IMR-90 (cell line): Measurements from ENCODE around the gene PGLYRP2. TPM values are rescaled to one million over a fixed set of nuclear protein-coding genes. Genes with fewer than 3 reads are reported as not detected.

Experiments
- ATAC-seq: fragments of 200-7000 bp; cut with Tn5 transposase; 2 replicates; pipeline ENCODE4 v1.9.1; 2020; ENCODE audit warnings: low read depth, mild to moderate bottlenecking, moderate library complexity
- BruUV-seq: library from RNA; stranded (reverse); fragments of 400-500 nt; replicated peaks from 2 replicates; lab custom pipeline; 2021; lab: Mats Ljungman, UMichigan
- CTCF ChIA-PET: fragments of 300-600 bp; formaldehyde crosslinking; extraction: SDS; loops from one replicate; lab custom pipeline; 2021; ENCODE audit warnings: antibody characterized with exemption; lab: Yijun Ruan, JAX
- POLR2A ChIA-PET: fragments of 300-600 bp; sonication (Branson Sonifier 250); formaldehyde crosslinking; loops from one replicate; lab custom pipeline; 2022; ENCODE audit warnings: antibody characterized with exemption; ENCODE audit not compliant: unreplicated experiment; lab: Charles Lee
- DNase-seq: peaks from one replicate; pipeline ENCODE4 v3.0.0; 2013
- H2AFZ ChIP-seq: replicated peaks from 2 replicates; pipeline ENCODE3; 2013; ENCODE audit warnings: low read length, mild to moderate bottlenecking; ENCODE audit not compliant: poor library complexity
- H2AK5ac ChIP-seq: 2 replicates; pipeline ENCODE4 v1.6.1; 2013; ENCODE audit warnings: low read depth, low read length, inconsistent platforms
- H2AK9ac ChIP-seq: replicated peaks from 2 replicates; pipeline ENCODE3; 2013; ENCODE audit warnings: mild to moderate bottlenecking, low read depth, low read length, moderate library complexity; ENCODE audit not compliant: poor library complexity
- H2BK120ac ChIP-seq: 2 replicates; pipeline ENCODE4 v1.6.1; 2013; ENCODE audit warnings: low read depth, low read length, inconsistent platforms
- H2BK15ac ChIP-seq: 3 replicates; pipeline ENCODE4 v1.6.1; 2013; ENCODE audit warnings: low read depth, low read length, inconsistent platforms
- H2BK20ac ChIP-seq: 2 replicates; pipeline ENCODE4 v1.6.1; 2013; ENCODE audit warnings: low read depth, mild to moderate bottlenecking, inconsistent platforms, low read length, moderate library complexity
- H2BK5ac ChIP-seq: 2 replicates; pipeline ENCODE4 v1.6.1; 2013; ENCODE audit warnings: mild to moderate bottlenecking, low read depth, low read length, inconsistent platforms; ENCODE audit not compliant: poor library complexity, severe bottlenecking
- H3K14ac ChIP-seq: replicated peaks from 2 replicates; pipeline ENCODE4 v1.6.1; 2013; ENCODE audit warnings: low read depth, low read length, inconsistent platforms
- H3K18ac ChIP-seq: 2 replicates; pipeline ENCODE4 v1.6.1; 2013; ENCODE audit warnings: low read depth, low read length, control low read depth
- H3K23ac ChIP-seq: 2 replicates; pipeline ENCODE4 v1.6.1; 2013; ENCODE audit warnings: low read depth, low read length, inconsistent platforms
- H3K27ac ChIP-seq: 2 replicates; pipeline ENCODE4 v1.5.1; 2013; ENCODE audit warnings: mild to moderate bottlenecking, control low read depth, low read length; ENCODE audit not compliant: insufficient read depth
- H3K27me3 ChIP-seq: 2 replicates; pipeline ENCODE4 v1.6.1; 2013; ENCODE audit warnings: low read length; ENCODE audit not compliant: control insufficient read depth, insufficient read depth
- H3K36me3 ChIP-seq: 2 replicates; pipeline ENCODE4 v1.6.1; 2013; ENCODE audit warnings: low read length, mixed read lengths; ENCODE audit not compliant: control insufficient read depth, insufficient read depth
- H3K4ac ChIP-seq: 2 replicates; pipeline ENCODE4 v1.6.1; 2013; ENCODE audit warnings: low read depth, low read length, inconsistent platforms
- H3K4me1 ChIP-seq: 2 replicates; pipeline ENCODE4 v1.6.1; 2013; ENCODE audit warnings: low read length, mixed read lengths; ENCODE audit not compliant: control insufficient read depth, insufficient read depth
- H3K4me2 ChIP-seq: 2 replicates; pipeline ENCODE4 v1.6.1; 2013; ENCODE audit warnings: low read depth, mild to moderate bottlenecking, control low read depth, low read length, moderate library complexity
- H3K4me3 ChIP-seq: 2 replicates; pipeline ENCODE4 v1.5.1; 2013; ENCODE audit warnings: low read depth, mild to moderate bottlenecking, control low read depth, low read length, moderate library complexity; ENCODE audit not compliant: insufficient read depth
- H3K56ac ChIP-seq: 2 replicates; pipeline ENCODE4 v1.6.1; 2013; ENCODE audit warnings: low read length, inconsistent platforms; ENCODE audit not compliant: insufficient read depth; ENCODE audit errors: extremely low read depth
- H3K79me1 ChIP-seq, 2 experiments: 2 replicates each; pipeline ENCODE4 v1.6.1; 2013; ENCODE audit warnings: low read length in 2 of 2, inconsistent platforms in 1 of 2, low read depth in 1 of 2
- H3K9ac ChIP-seq: 2 replicates; pipeline ENCODE4 v1.6.1; 2013; ENCODE audit warnings: low read depth, low read length, control low read depth
- H3K9me1 ChIP-seq: 2 replicates; pipeline ENCODE4 v1.6.1; 2013; ENCODE audit warnings: low read length, inconsistent platforms; ENCODE audit not compliant: insufficient read depth
- H3K9me3 ChIP-seq: 2 replicates; pipeline ENCODE4 v1.6.1; 2013; ENCODE audit warnings: low read length; ENCODE audit not compliant: control insufficient read depth, insufficient read depth
- H4K20me1 ChIP-seq: 2 replicates; pipeline ENCODE4 v1.6.1; 2013; ENCODE audit warnings: low read length, inconsistent platforms; ENCODE audit not compliant: insufficient read depth
- H4K5ac ChIP-seq: 2 replicates; pipeline ENCODE4 v1.6.1; 2013; ENCODE audit warnings: mild to moderate bottlenecking, low read depth, low read length, control low read depth
- H4K8ac ChIP-seq, 2 experiments: 2 replicates each; pipeline ENCODE4 v1.6.1; 2013; ENCODE audit warnings: low read depth in 2 of 2, low read length in 2 of 2, control low read depth in 1 of 2, inconsistent platforms in 1 of 2
- H4K91ac ChIP-seq: 2 replicates; pipeline ENCODE4 v1.6.1; 2013; ENCODE audit warnings: low read depth, low read length, inconsistent platforms; ENCODE audit not compliant: insufficient read depth
- BHLHE40 ChIP-seq: fragments of 150-350 bp; IDR thresholded peaks from 2 replicates; pipeline ENCODE4 v1.6.1; 2016; ENCODE audit warnings: mild to moderate bottlenecking, low read depth, low read length
- CEBPB ChIP-seq: IDR thresholded peaks from 2 replicates; pipeline ENCODE4 v1.6.1; 2012; ENCODE audit warnings: low read depth, low read length, improper control_type of control experiment
- CHD1 ChIP-seq: IDR thresholded peaks from 2 replicates; pipeline ENCODE4 v1.6.1; 2012; ENCODE audit warnings: low read depth, low read length, improper control_type of control experiment
- ELK1 ChIP-seq: fragments of 150-350 bp; IDR thresholded peaks from 2 replicates; pipeline ENCODE4 v1.6.1; 2016; ENCODE audit warnings: low read depth, mild to moderate bottlenecking, low read length, moderate library complexity, borderline replicate concordance
- FOS ChIP-seq: fragments of 150-350 bp; IDR thresholded peaks from 2 replicates; pipeline ENCODE4 v1.6.1; 2016; ENCODE audit warnings: low read depth, low read length
- MAFK ChIP-seq: IDR thresholded peaks from 2 replicates; pipeline ENCODE4 v1.6.1; 2012; ENCODE audit warnings: low read depth, low read length, improper control_type of control experiment
- MAZ ChIP-seq: IDR thresholded peaks from 2 replicates; pipeline ENCODE4 v1.6.1; 2012; ENCODE audit warnings: low read depth, mild to moderate bottlenecking, low read length, improper control_type of control experiment, moderate library complexity, borderline replicate concordance
- MXI1 ChIP-seq: IDR thresholded peaks from 2 replicates; pipeline ENCODE4 v1.6.1; 2012; ENCODE audit warnings: low read depth, mild to moderate bottlenecking, low read length, moderate library complexity, borderline replicate concordance
- NFE2L2 ChIP-seq: fragments of 150-350 bp; IDR thresholded peaks from 2 replicates; pipeline ENCODE4 v1.6.1; 2016; ENCODE audit warnings: low read depth, mild to moderate bottlenecking, low read length
- POLR2A ChIP-seq: IDR thresholded peaks from 2 replicates; pipeline ENCODE4 v1.6.1; 2012; ENCODE audit warnings: mild to moderate bottlenecking, low read depth, low read length
- RAD21 ChIP-seq: IDR thresholded peaks from 2 replicates; pipeline ENCODE4 v1.6.1; 2012; ENCODE audit warnings: low read length, improper control_type of control experiment
- RCOR1 ChIP-seq: IDR thresholded peaks from 2 replicates; pipeline ENCODE4 v1.6.1; 2012; ENCODE audit warnings: mild to moderate bottlenecking, low read length, improper control_type of control experiment; ENCODE audit not compliant: insufficient replicate concordance
- RFX5 ChIP-seq: IDR thresholded peaks from 2 replicates; pipeline ENCODE4 v1.8.0; 2012; ENCODE audit warnings: low read depth, mild to moderate bottlenecking, low read length, moderate library complexity
- SMC3 ChIP-seq: fragments of 150-350 bp; IDR thresholded peaks from 2 replicates; pipeline ENCODE4 v1.6.1; 2016; ENCODE audit warnings: low read depth, mild to moderate bottlenecking, antibody characterized with exemption, low read length, moderate library complexity
- USF2 ChIP-seq: fragments of 150-350 bp; IDR thresholded peaks from 2 replicates; pipeline ENCODE4 v1.6.1; 2017; ENCODE audit warnings: mild to moderate bottlenecking, antibody characterized with exemption, low read length, low read depth
- WGBS, 2 experiments: methylation state at CpG; one replicate each; pipeline versions ENCODE4 v1.1.5 to v1.1.7; 2013; ENCODE audit warnings: missing lambda C conversion rate in 2 of 2; ENCODE audit not compliant: insufficient read length in 1 of 2; ENCODE audit errors: extremely low coverage in 2 of 2; 5-methylcytosine and 5-hydroxymethylcytosine counted together
- dilution Hi-C: fragments of 300-500 bp; cut with HindIII; formaldehyde crosslinking; loops from one replicate; pipeline ENCODE4 v1.14.3; 2018; ENCODE audit warnings: low sequenced_read_pairs; ENCODE audit not compliant: unreplicated experiment
- in situ Hi-C: fragments of 300-500 bp; cut with MboI; formaldehyde crosslinking; loops from 3 replicates; pipeline ENCODE4 v1.14.3; 2019; ENCODE audit warnings: low sequenced_read_pairs, inconsistent platforms, mixed read lengths
- intact Hi-C: fragments of 100-400 bp; cut with micrococcal nuclease; formaldehyde crosslinking; loops from 2 replicates; pipeline ENCODE4 v1.10.0; 2022
- polyA plus RNA-seq, 3 experiments: library from polyadenylated mRNA; depleted of rRNA; stranded (reverse); fragments of >200 nt; gene quantifications; 2 replicates each; pipeline ENCODE4 v1.2.3, GENCODE V29; 2012; ENCODE audit warnings: low replicate concordance in 1 of 3
- total RNA-seq: library from RNA; depleted of rRNA; stranded (reverse); fragments of >200 nt; gene quantifications from 2 replicates; pipeline ENCODE4 v1.2.3, GENCODE V29; 2012
- TF ChIP-seq, protein P1 (sequence below): conservative IDR thresholded peaks from 2 replicates; pipeline ENCODE4 v1.5.1; 2012; ENCODE audit warnings: mild to moderate bottlenecking, low read depth, low read length, improper control_type of control experiment

PGLYRP2 gene
- total and polyA plus RNA-seq, 2 of the 4 experiments (the other 2 are of a cell fraction), result not detected

DNA sequence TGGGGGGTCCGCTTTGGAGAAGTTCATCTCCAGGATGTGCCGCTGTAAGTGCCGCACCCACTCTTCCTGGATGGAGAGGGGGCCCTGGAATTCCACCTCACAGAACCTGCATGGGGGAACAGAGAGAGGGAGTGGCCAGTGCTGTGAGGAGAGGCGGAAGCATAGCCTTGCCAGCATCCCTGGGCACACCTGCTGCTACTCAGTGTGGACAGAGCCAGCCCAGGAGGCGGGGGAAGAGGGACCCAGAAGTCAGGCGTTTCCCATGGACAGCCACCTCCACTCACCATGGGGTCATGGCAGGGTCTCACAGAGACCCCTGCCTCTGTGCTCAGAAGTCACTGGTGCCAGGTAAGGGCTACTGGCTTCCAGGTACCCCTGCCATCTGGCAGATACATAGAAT, 56.2 kb downstream of the PGLYRP2 start:
- Histone ChIP-seq H3K4me2 (no peak overlapping the region), H3K14ac (no peak overlapping the region), H4K20me1 (peaks cover 38% of the 10 kb centered on the region), H2AK5ac (no peak overlapping the region), H3K27me3 (no peaks in the 10 kb centered on the region), H3K9me1 (0 out of 2 replicates have a peak, but pooled peaks cover 3% of the 10 kb centered on the region), H2BK5ac (no peak overlapping the region), H2BK120ac (no peak overlapping the region), H3K4me1 (peaks cover 8% of the 10 kb centered on the region), H3K9ac (no peak overlapping the region), H3K79me1 (peaks cover 8 to 31% of the 10 kb centered on the region in 2 experiments; a peak in 3 of 4 replicates), H3K23ac (no peak overlapping the region), H3K4ac (no peak overlapping the region), H3K18ac (no peak overlapping the region), H3K27ac (no peak overlapping the region), H4K91ac (no peak overlapping the region), H3K4me3 (no peak overlapping the region), H2AFZ (no peak overlapping the region), H3K9me3 (peaks cover 5% of the 10 kb centered on the region; the same call in 1 of the 2 replicates), H2BK20ac (no peak overlapping the region), H3K36me3 (peaks cover 56% of the 10 kb centered on the region), H2BK15ac (no peak overlapping the region), H4K8ac (no peak overlapping the region), H3K56ac (no peak overlapping the region), H2AK9ac (peak overlapping the region; percentile 57), H4K5ac (no peak overlapping the region)
- no peak for TF ChIP-seq BHLHE40
- TF ChIP-seq CHD1, result no peak
- no peak for TF ChIP-seq POLR2A
- no peak for TF ChIP-seq RFX5
- no peak for TF ChIP-seq MAZ
- TF ChIP-seq, protein P1, sequence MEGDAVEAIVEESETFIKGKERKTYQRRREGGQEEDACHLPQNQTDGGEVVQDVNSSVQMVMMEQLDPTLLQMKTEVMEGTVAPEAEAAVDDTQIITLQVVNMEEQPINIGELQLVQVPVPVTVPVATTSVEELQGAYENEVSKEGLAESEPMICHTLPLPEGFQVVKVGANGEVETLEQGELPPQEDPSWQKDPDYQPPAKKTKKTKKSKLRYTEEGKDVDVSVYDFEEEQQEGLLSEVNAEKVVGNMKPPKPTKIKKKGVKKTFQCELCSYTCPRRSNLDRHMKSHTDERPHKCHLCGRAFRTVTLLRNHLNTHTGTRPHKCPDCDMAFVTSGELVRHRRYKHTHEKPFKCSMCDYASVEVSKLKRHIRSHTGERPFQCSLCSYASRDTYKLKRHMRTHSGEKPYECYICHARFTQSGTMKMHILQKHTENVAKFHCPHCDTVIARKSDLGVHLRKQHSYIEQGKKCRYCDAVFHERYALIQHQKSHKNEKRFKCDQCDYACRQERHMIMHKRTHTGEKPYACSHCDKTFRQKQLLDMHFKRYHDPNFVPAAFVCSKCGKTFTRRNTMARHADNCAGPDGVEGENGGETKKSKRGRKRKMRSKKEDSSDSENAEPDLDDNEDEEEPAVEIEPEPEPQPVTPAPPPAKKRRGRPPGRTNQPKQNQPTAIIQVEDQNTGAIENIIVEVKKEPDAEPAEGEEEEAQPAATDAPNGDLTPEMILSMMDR, result no peak
- TF ChIP-seq RAD21, result no peak
- TF ChIP-seq SMC3, result no peak
- no peak for TF ChIP-seq ELK1
- no peak for TF ChIP-seq MXI1
- TF ChIP-seq RCOR1, result no peak
- TF ChIP-seq USF2, result no peak
- no peak for TF ChIP-seq NFE2L2
- no peak for TF ChIP-seq CEBPB
- TF ChIP-seq MAFK, result no peak
- no peak for TF ChIP-seq FOS
- in situ Hi-C loops (loop anchor here (25.0 kb wide), 1 partner anchor 764 kb away; the partner anchor contains the start of genes AP1M1 and FAM32A), dilution Hi-C loops (no loop called here), intact Hi-C loops (no loop called here)
- WGBS, 2 experiments, result 100% methylated on average over 1 of the region's 6 CpGs; no CpG with 5 or more reads in 1 of the 2 experiments
- ATAC-seq (no peak), DNase-seq (no peak)
- CTCF ChIA-PET, result no interaction called here
- BruUV-seq, result no TSS peak
- POLR2A ChIA-PET, result no interaction called here
